AG20443 (cell line): Measurements from ENCODE around the gene ZNF512.
"Not testable (repeated sequence)": the region's sequence is repeated elsewhere in the genome, so short reads cannot be mapped to it uniquely, and the experiment has no call there.

Source experiments
- DNase-seq: peaks from one replicate; pipeline ENCODE4 v3.0.0; 2012; ENCODE audit warnings: low spot score, mixed read lengths

Gene ZNF512

GRCh38 chr2:27582695-27583389, at the start of gene ZNF512:
ZNF512 (plus strand) TSS chr2:27583042; CDS start chr2:27583113, 71 bp downstream.
- DNase-seq = peak; percentile 95

- peak; percentile 5 for DNase-seq
These were observed 45.6 kb upstream of the ZNF512 start for GRCh38 chr2:27537287-27537686.

- not testable (repeated sequence) for DNase-seq
These were observed 43.9 kb upstream of the ZNF512 start for GRCh38 chr2:27538839-27539450.

- DNase-seq = not testable (repeated sequence)
These were observed 43.2 kb upstream of the ZNF512 start for GRCh38 chr2:27539649-27540048.

GRCh38 chr2:27544143-27544821, 38.6 kb upstream of the ZNF512 start:
- DNase-seq = no peak

- DNase-seq = no peak
These were observed 37.3 kb upstream of the ZNF512 start for GRCh38 chr2:27545348-27546141.

GRCh38 chr2:27549303-27549702, 33.5 kb upstream of the ZNF512 start:
- no peak for DNase-seq

- no peak for DNase-seq
These were observed 31.3 kb upstream of the ZNF512 start for GRCh38 chr2:27551514-27551913.

GRCh38 chr2:27552941-27553340, 29.9 kb upstream of the ZNF512 start:
- no peak for DNase-seq

- not testable (repeated sequence) for DNase-seq
These were observed 28.4 kb upstream of the ZNF512 start for GRCh38 chr2:27554451-27554850.

GRCh38 chr2:27559228-27559627, 23.6 kb upstream of the ZNF512 start:
- no peak for DNase-seq

GRCh38 chr2:27561060-27561459, 21.8 kb upstream of the ZNF512 start:
- DNase-seq = no peak

- peak; percentile 51 for DNase-seq
These were observed 16.2 kb upstream of the ZNF512 start for GRCh38 chr2:27566628-27567027.

GRCh38 chr2:27569398-27569797, 13.4 kb upstream of the ZNF512 start:
- DNase-seq = no peak

GRCh38 chr2:27571197-27571596, 11.6 kb upstream of the ZNF512 start:
- no peak for DNase-seq

- DNase-seq = no peak
These were observed 11.2 kb upstream of the ZNF512 start for GRCh38 chr2:27571681-27572080.

- no peak for DNase-seq
These were observed 10.4 kb upstream of the ZNF512 start for GRCh38 chr2:27572439-27572838.

GRCh38 chr2:27572998-27573429, 9.8 kb upstream of the ZNF512 start:
- no peak for DNase-seq

- DNase-seq = no peak
These were observed 9.4 kb upstream of the ZNF512 start for GRCh38 chr2:27573452-27573851.

GRCh38 chr2:27581417-27582128, 1.3 kb upstream of the ZNF512 start:
- DNase-seq = no peak

GRCh38 chr2:27582129-27582694, 630 bp upstream of the ZNF512 start:
- no peak for DNase-seq
